ENCODE data around the gene PRKAR2A.
"Not testable (repeated sequence)": the region's sequence is repeated elsewhere in the genome, so short reads cannot be mapped to it uniquely, and the experiment has no call there.

Gene PRKAR2A

GRCh38 chr3:48782046-48782445, 65.6 kb downstream of the PRKAR2A start:
- DNase-seq (ENCODE audit: low read depth in 3 of 3, low spot score in 1 of 3): no peak

GRCh38 chr3:48778565-48778964, 69.1 kb downstream of the PRKAR2A start:
- DNase-seq (ENCODE audit: low read depth in 3 of 3, low spot score in 1 of 3): not testable (repeated sequence)

GRCh38 chr3:48776854-48777253, 70.8 kb downstream of the PRKAR2A start:
- no peak for DNase-seq (ENCODE audit: low read depth in 3 of 3, low spot score in 1 of 3)

- no peak for DNase-seq (ENCODE audit: low read depth in 3 of 3, low spot score in 1 of 3)
These were observed 77.5 kb downstream of the PRKAR2A start for GRCh38 chr3:48770192-48770502.

GRCh38 chr3:48765376-48765775, 82.3 kb downstream of the PRKAR2A start:
- DNase-seq (ENCODE audit: low read depth in 3 of 3, low spot score in 1 of 3): no peak

GRCh38 chr3:48762816-48763215, 84.9 kb downstream of the PRKAR2A start:
- DNase-seq (ENCODE audit: low read depth in 3 of 3, low spot score in 1 of 3): no peak

- not testable (repeated sequence) for DNase-seq (ENCODE audit: low read depth in 3 of 3, low spot score in 1 of 3)
These were observed 87.6 kb downstream of the PRKAR2A start for GRCh38 chr3:48759991-48760540.

- DNase-seq (ENCODE audit: low read depth in 3 of 3, low spot score in 1 of 3): not testable (repeated sequence)
These were observed 88.1 kb downstream of the PRKAR2A start for GRCh38 chr3:48759531-48759930.

GRCh38 chr3:48759071-48759470, 88.6 kb downstream of the PRKAR2A start:
- no peak for DNase-seq (ENCODE audit: low read depth in 3 of 3, low spot score in 1 of 3)

- no peak for DNase-seq (ENCODE audit: low read depth in 3 of 3, low spot score in 1 of 3)
These were observed 91.0 kb downstream of the PRKAR2A start for GRCh38 chr3:48756640-48757039.

- no peak for DNase-seq (ENCODE audit: low read depth in 3 of 3, low spot score in 1 of 3)
These were observed 96.8 kb downstream of the PRKAR2A start for GRCh38 chr3:48750856-48751255.

GRCh38 chr3:48748754-48749153, 98.9 kb downstream of the PRKAR2A start:
- no peak for DNase-seq (ENCODE audit: low read depth in 3 of 3, low spot score in 1 of 3)

GRCh38 chr3:48747706-48748105, 100.0 kb downstream of the PRKAR2A start:
- DNase-seq (ENCODE audit: low read depth in 3 of 3, low spot score in 1 of 3): no peak

GRCh38 chr3:48747015-48747615, 100.6 kb downstream of the PRKAR2A start:
- DNase-seq (ENCODE audit: low read depth in 3 of 3, low spot score in 1 of 3): no peak

- DNase-seq (ENCODE audit: low read depth in 3 of 3, low spot score in 1 of 3): no peak
These were observed 103.9 kb downstream of the PRKAR2A start for GRCh38 chr3:48743773-48744172.

GRCh38 chr3:48741226-48741625, 106.4 kb downstream of the PRKAR2A start:
- DNase-seq (ENCODE audit: low read depth in 3 of 3, low spot score in 1 of 3): not testable (repeated sequence)

- DNase-seq (ENCODE audit: low read depth in 3 of 3, low spot score in 1 of 3): peak in 1 of 3 donors; percentile 36
These were observed 107.5 kb downstream of the PRKAR2A start for GRCh38 chr3:48739955-48740823.

- no peak for DNase-seq (ENCODE audit: low read depth in 3 of 3, low spot score in 1 of 3)
These were observed 108.1 kb downstream of the PRKAR2A start for GRCh38 chr3:48739617-48739954.

GRCh38 chr3:48738926-48739616, 108.6 kb downstream of the PRKAR2A start:
- no peak for DNase-seq (ENCODE audit: low read depth in 3 of 3, low spot score in 1 of 3)

GRCh38 chr3:48738144-48738536, 109.5 kb downstream of the PRKAR2A start:
- no peak for DNase-seq (ENCODE audit: low read depth in 3 of 3, low spot score in 1 of 3)

GRCh38 chr3:48735075-48735767, 112.5 kb downstream of the PRKAR2A start:
- DNase-seq (ENCODE audit: low read depth in 3 of 3, low spot score in 1 of 3): not testable (repeated sequence)
